Measurements from ENCODE around the gene SLC22A15. TPM values are rescaled to one million over a fixed set of nuclear protein-coding genes. Genes with fewer than 3 reads are reported as not detected.

Gene SLC22A15
- total and polyA plus RNA-seq, 10 of the 15 experiments (the other 5 are each of a cell fraction or from before 2014, with no cell fraction given) = 0.05 to 2.8 (median 0.13) TPM; not detected in 1

DNA sequence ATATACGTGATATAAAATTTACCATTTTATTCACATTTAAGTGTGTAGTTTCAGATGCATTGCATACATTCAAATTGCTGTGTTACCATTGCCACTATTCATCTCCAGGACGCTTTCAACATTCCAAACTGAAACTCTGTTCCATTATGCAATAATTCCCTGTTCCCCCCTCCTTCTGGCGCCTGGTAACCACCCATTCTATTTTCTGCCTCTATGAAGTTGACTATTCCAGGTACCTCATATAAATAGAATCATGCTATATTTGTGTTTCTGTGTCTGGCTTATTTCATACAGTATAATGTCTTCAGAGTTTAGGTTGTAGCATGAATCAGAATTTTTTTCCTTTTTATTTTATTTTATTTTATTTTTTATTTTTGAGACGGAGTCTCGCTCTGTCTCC is 41.7 kb downstream of the SLC22A15 start:
- ATAC-seq = no peak
- Histone ChIP-seq H3K4me1 (ENCODE audit: control insufficient read depth, insufficient read depth, low read length) (no peaks in the 10 kb centered on the region), H3K79me2 (ENCODE audit: control insufficient read depth, insufficient read depth, low read length) (no peaks in the 10 kb centered on the region), H2AFZ (ENCODE audit: control insufficient read depth, low read depth, low read length) (no peak overlapping the region), H3K9me3 (replicated peaks; ENCODE audit: control insufficient read depth, insufficient read depth, low read length) (no peaks in the 10 kb centered on the region), H3K4me2 (ENCODE audit: control insufficient read depth, insufficient read depth) (no peak overlapping the region), H4K20me1 (ENCODE audit: control insufficient read depth, insufficient read depth) (no peaks in the 10 kb centered on the region), H3K4me3 (no peak overlapping the region), H3K36me3 (ENCODE audit: control insufficient read depth in 2 of 2, insufficient read depth in 2 of 2, low read length in 1 of 2) (no peaks in the 10 kb centered on the region), H3K9ac (ENCODE audit: control insufficient read depth, insufficient read depth, low read length) (no peak overlapping the region), H3K27me3 (replicated peaks in 1 of 2; ENCODE audit: control insufficient read depth in 2 of 2, insufficient read depth in 2 of 2, low read length in 1 of 2) (no peaks in the 10 kb centered on the region), H3K27ac (ENCODE audit: control insufficient read depth, insufficient read depth) (no peak overlapping the region)
- POLR2A ChIA-PET = no interaction called here
- CTCF ChIA-PET = interaction anchor here (4.2 to 4.4 kb wide), 3 partner anchors 14 to 211 kb away, joined by 17 to 60 read pairs (median 42); no protein-coding TSS in a partner anchor
- FAIRE-seq = no peak
- intact Hi-C loops (cut with micrococcal nuclease; ENCODE audit: unreplicated experiment) = no loop called here
- DNase-seq (ENCODE audit: low read depth, low spot score) = no peak
- in situ Hi-C loops (cut with MboI) = no loop called here
- BruUV-seq (replicated peaks) = no TSS peak
- RAD21 ChIA-PET (ENCODE audit: unreplicated experiment) = interaction anchor here (1.1 to 1.4 kb wide), 3 partner anchors 93 to 211 kb away, joined by 3 to 4 read pairs (median 3); no protein-coding TSS in a partner anchor
- SMC1A ChIA-PET (ENCODE audit: uncharacterized antibody, unreplicated experiment) = interaction anchor here (1.6 to 1.7 kb wide), 2 partner anchors 11 to 43 kb away, joined by 5 read pairs; no protein-coding TSS in a partner anchor
- TF ChIP-seq CREB1 (IDR thresholded peaks at IDR 0.05; ENCODE audit: low read depth) = no peak
- TF ChIP-seq IRF5 (IDR thresholded peaks at IDR 0.05; ENCODE audit: borderline replicate concordance) = no peak
- TF ChIP-seq, protein P1, sequence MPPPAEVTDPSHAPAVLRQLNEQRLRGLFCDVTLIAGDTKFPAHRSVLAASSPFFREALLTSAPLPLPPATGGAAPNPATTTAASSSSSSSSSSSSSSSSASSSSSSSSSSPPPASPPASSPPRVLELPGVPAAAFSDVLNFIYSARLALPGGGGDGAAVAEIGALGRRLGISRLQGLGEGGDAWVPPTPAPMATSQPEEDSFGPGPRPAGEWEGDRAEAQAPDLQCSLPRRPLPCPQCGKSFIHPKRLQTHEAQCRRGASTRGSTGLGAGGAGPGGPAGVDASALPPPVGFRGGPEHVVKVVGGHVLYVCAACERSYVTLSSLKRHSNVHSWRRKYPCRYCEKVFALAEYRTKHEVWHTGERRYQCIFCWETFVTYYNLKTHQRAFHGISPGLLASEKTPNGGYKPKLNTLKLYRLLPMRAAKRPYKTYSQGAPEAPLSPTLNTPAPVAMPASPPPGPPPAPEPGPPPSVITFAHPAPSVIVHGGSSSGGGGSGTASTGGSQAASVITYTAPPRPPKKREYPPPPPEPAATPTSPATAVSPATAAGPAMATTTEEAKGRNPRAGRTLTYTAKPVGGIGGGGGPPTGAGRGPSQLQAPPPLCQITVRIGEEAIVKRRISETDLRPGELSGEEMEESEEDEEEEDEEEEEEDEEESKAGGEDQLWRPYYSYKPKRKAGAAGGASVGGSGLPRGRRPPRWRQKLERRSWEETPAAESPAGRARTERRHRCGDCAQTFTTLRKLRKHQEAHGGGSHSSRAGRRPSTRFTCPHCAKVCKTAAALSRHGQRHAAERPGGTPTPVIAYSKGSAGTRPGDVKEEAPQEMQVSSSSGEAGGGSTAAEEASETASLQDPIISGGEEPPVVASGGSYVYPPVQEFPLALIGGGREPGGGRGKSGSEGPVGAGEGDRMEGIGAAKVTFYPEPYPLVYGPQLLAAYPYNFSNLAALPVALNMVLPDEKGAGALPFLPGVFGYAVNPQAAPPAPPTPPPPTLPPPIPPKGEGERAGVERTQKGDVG (CRISPR knock-in tag; IDR thresholded peaks at IDR 0.05) = no peak
- TF ChIP-seq NBN (IDR thresholded peaks at IDR 0.05) = no peak
- TF ChIP-seq KAT2A (conservative IDR thresholded peaks at IDR 0.05; ENCODE audit: control insufficient read depth, low read depth, low read length) = no peak
- no peak for TF ChIP-seq NR2C1 (IDR thresholded peaks at IDR 0.05)
- no peak for TF ChIP-seq SRF (IDR thresholded peaks at IDR 0.05; ENCODE audit: low read depth in 2 of 2, low read length in 2 of 2)
- TF ChIP-seq HDAC6 (IDR thresholded peaks at IDR 0.05; ENCODE audit: unreplicated experiment) = no peak
- TF ChIP-seq ZNF217 (IDR thresholded peaks at IDR 0.05) = no peak
- TF ChIP-seq NR2C2 (IDR thresholded peaks at IDR 0.05; ENCODE audit: borderline replicate concordance, control insufficient read depth, insufficient read length, low read depth) = no peak
- no peak for TF ChIP-seq TBL1XR1 (IDR thresholded peaks at IDR 0.05; ENCODE audit: low read depth, low read length)
- no peak for TF ChIP-seq ZNF384 (IDR thresholded peaks at IDR 0.05; ENCODE audit: borderline replicate concordance, low read depth, low read length)
- TF ChIP-seq HCFC1 (IDR thresholded peaks at IDR 0.05; ENCODE audit: low read length) = no peak
- TF ChIP-seq SMC3 (IDR thresholded peaks at IDR 0.05; ENCODE audit: borderline replicate concordance, low read length) = no peak
- TF ChIP-seq NRF1 (conservative IDR thresholded peaks at IDR 0.05; ENCODE audit: low read depth, low read length) = no peak
- TF ChIP-seq BRCA1 (IDR thresholded peaks at IDR 0.05; ENCODE audit: low read depth, low read length) = no peak
- TF ChIP-seq, protein P2, sequence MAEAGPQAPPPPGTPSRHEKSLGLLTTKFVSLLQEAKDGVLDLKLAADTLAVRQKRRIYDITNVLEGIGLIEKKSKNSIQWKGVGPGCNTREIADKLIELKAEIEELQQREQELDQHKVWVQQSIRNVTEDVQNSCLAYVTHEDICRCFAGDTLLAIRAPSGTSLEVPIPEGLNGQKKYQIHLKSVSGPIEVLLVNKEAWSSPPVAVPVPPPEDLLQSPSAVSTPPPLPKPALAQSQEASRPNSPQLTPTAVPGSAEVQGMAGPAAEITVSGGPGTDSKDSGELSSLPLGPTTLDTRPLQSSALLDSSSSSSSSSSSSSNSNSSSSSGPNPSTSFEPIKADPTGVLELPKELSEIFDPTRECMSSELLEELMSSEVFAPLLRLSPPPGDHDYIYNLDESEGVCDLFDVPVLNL (IDR thresholded peaks at IDR 0.05; ENCODE audit: low read depth, low read length) = no peak
- TF ChIP-seq RUNX3 (IDR thresholded peaks at IDR 0.05; ENCODE audit: low read length) = no peak
- TF ChIP-seq NFYB (IDR thresholded peaks at IDR 0.05; ENCODE audit: insufficient read depth, low read depth, low read length) = no peak
- TF ChIP-seq ZNF24 (IDR thresholded peaks at IDR 0.05) = no peak
- 50% methylated on average over 5 of the region's 5 CpGs for WGBS (ENCODE audit: insufficient coverage, insufficient replicate concordance, low lambda C conversion rate, missing lambda C conversion rate)

All from GM12878 (cell line).